Keratinocyte (primary cell): ENCODE data around the gene PLXND1. TPM values are rescaled to one million over a fixed set of nuclear protein-coding genes. Genes with fewer than 3 reads are reported as not detected.

Experiments used
- DNase-seq: peaks from one replicate; pipeline ENCODE4 v3.0.0-alpha.2; 2011; ENCODE audit warnings: low read depth, missing footprints, low spot score
- FAIRE-seq: peaks from 2 replicates; lab custom pipeline; 2011; peaks lifted over from hg19 to GRCh38; lab: Jason Lieb, UNC
- H2AFZ ChIP-seq: 2 replicates; pipeline ENCODE4 v1.6.0; 2012; ENCODE audit warnings: low read length, control low read depth, inconsistent platforms; ENCODE audit not compliant: control insufficient read depth
- H3K27ac ChIP-seq: 2 replicates; pipeline ENCODE4 v1.5.1; 2011; ENCODE audit warnings: low read length; ENCODE audit not compliant: control insufficient read depth, insufficient read depth
- H3K27me3 ChIP-seq: 3 replicates; pipeline ENCODE4 v1.6.0; 2011; ENCODE audit warnings: low read length; ENCODE audit not compliant: control insufficient read depth, insufficient read depth; ENCODE audit errors: extremely low read depth
- H3K36me3 ChIP-seq, 2 experiments: 2 replicates in 1 of 2; 3 replicates in 1 of 2; pipeline ENCODE4 v1.5.1; 2011; ENCODE audit warnings: low read length in 2 of 2, mild to moderate bottlenecking in 1 of 2; ENCODE audit not compliant: control insufficient read depth in 2 of 2, insufficient read depth in 2 of 2; ENCODE audit errors: extremely low read depth in 1 of 2
- H3K4me1 ChIP-seq: 3 replicates; pipeline ENCODE4 v1.5.1; 2011; ENCODE audit warnings: low read length; ENCODE audit not compliant: control insufficient read depth, insufficient read depth; ENCODE audit errors: extremely low read depth
- H3K4me2 ChIP-seq: 3 replicates; pipeline ENCODE4 v1.6.0; 2011; ENCODE audit warnings: low read depth, low read length; ENCODE audit not compliant: control insufficient read depth, insufficient read depth; ENCODE audit errors: extremely low read depth
- H3K4me3 ChIP-seq, 3 experiments: fragments of 200-600 bp in 1 of 3; sonication (generic) in 1 of 3; 2 replicates in 2 of 3; 3 replicates in 1 of 3; pipeline ENCODE4 v1.5.1; 2011 to 2016; ENCODE audit warnings: low read length in 3 of 3, mild to moderate bottlenecking in 3 of 3, control low read depth in 2 of 3, inconsistent platforms in 1 of 3, low read depth in 1 of 3, mixed read lengths in 1 of 3, mixed run types in 1 of 3, moderate library complexity in 1 of 3; ENCODE audit not compliant: control insufficient read depth in 2 of 3, insufficient read depth in 2 of 3; ENCODE audit errors: extremely low read depth in 1 of 3
- H3K79me2 ChIP-seq: 2 replicates; pipeline ENCODE4 v1.6.0; 2012; ENCODE audit warnings: low read length; ENCODE audit not compliant: control insufficient read depth, insufficient read depth
- H3K9ac ChIP-seq: 3 replicates; pipeline ENCODE4 v1.6.0; 2011; ENCODE audit warnings: low read length; ENCODE audit not compliant: control insufficient read depth, insufficient read depth; ENCODE audit errors: extremely low read depth
- H3K9me1 ChIP-seq: 3 replicates; pipeline ENCODE4 v1.6.0; 2011; ENCODE audit warnings: low read length; ENCODE audit not compliant: control insufficient read depth, insufficient read depth; ENCODE audit errors: extremely low read depth
- H3K9me3 ChIP-seq: 2 replicates; pipeline ENCODE4 v1.5.1; 2012; ENCODE audit warnings: low read depth, low read length; ENCODE audit not compliant: control insufficient read depth
- H4K20me1 ChIP-seq: 3 replicates; pipeline ENCODE4 v1.6.0; 2011; ENCODE audit warnings: low read length; ENCODE audit not compliant: control insufficient read depth, insufficient read depth; ENCODE audit errors: extremely low read depth
- EZH2 ChIP-seq: IDR thresholded peaks from one replicate; pipeline ENCODE4 v1.6.1; 2012; ENCODE audit warnings: inconsistent platforms, mild to moderate bottlenecking, low read length, moderate library complexity
- dilution Hi-C: fragments of 300-500 bp; cut with MboI; formaldehyde crosslinking; loops from one replicate; pipeline ENCODE4 v1.7.0; 2020; ENCODE audit warnings: low sequenced_read_pairs; ENCODE audit not compliant: extremely low pct_ligation_motif_present
- polyA plus RNA-seq, 5 experiments: library from polyadenylated mRNA; depleted of rRNA in 3 of 5; stranded (reverse) in 3 of 5; stranded (forward) in 1 of 5; unstranded in 1 of 5; fragments of >200 nt; gene quantifications; 1 replicate in 1 of 5; 2 replicates in 3 of 5; 3 replicates in 1 of 5; pipeline versions ENCODE4 v1.2.1 to v1.2.3, GENCODE V29; 2011 to 2012; ENCODE audit warnings: missing spikeins in 2 of 5, low read depth in 1 of 5, low replicate concordance in 1 of 5
- TF ChIP-seq, protein P1 (sequence below), 3 experiments: IDR thresholded peaks in 1 of 3; conservative IDR thresholded peaks in 1 of 3; optimal IDR thresholded peaks in 1 of 3; 2 replicates in 2 of 3; 3 replicates in 1 of 3; pipeline versions ENCODE3 to v1.5.1; 2011; ENCODE audit warnings: low read length in 3 of 3, mild to moderate bottlenecking in 3 of 3, moderate library complexity in 2 of 3, control low read depth in 1 of 3, inconsistent platforms in 1 of 3; ENCODE audit not compliant: insufficient read depth in 2 of 3; ENCODE audit errors: extremely low read depth in 1 of 3

PLXND1 gene
- polyA plus RNA-seq, 1 donor (not counting 4 experiments of a cell fraction or from before 2014, with no cell fraction given): 0.09 TPM

DNA sequence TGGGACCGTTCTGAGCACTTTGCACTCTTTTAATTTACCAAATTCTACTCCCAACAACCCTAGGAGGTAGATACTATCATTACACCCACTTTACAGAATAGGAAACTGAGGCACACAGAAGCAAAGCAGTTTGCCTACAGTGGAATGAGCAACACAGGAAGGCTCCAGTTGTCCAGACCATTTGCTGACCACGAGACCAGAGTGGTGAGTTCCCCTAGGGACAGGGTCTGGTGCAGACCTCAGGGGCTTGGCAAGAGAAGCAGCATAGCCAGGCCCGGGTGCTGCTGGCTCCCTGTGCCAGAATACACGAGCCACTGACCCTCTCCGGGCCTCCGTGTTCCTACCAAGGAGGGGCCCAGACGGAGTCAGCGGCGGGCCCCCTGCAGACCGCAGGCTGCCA, 26.5 kb downstream of the PLXND1 start:
- no peaks in the 10 kb centered on the region for H4K20me1 ChIP-seq
- H3K27me3 ChIP-seq: no peaks in the 10 kb centered on the region
- no peaks in the 10 kb centered on the region for H3K79me2 ChIP-seq
- H3K9me1 ChIP-seq: no peaks in the 10 kb centered on the region
- no peak overlapping the region for H3K4me3 ChIP-seq
- no peak overlapping the region for H3K9ac ChIP-seq
- FAIRE-seq (no peak), DNase-seq (no peak)
- H3K4me1 ChIP-seq: no peaks in the 10 kb centered on the region
- TF ChIP-seq EZH2: no peak
- TF ChIP-seq, protein P1, sequence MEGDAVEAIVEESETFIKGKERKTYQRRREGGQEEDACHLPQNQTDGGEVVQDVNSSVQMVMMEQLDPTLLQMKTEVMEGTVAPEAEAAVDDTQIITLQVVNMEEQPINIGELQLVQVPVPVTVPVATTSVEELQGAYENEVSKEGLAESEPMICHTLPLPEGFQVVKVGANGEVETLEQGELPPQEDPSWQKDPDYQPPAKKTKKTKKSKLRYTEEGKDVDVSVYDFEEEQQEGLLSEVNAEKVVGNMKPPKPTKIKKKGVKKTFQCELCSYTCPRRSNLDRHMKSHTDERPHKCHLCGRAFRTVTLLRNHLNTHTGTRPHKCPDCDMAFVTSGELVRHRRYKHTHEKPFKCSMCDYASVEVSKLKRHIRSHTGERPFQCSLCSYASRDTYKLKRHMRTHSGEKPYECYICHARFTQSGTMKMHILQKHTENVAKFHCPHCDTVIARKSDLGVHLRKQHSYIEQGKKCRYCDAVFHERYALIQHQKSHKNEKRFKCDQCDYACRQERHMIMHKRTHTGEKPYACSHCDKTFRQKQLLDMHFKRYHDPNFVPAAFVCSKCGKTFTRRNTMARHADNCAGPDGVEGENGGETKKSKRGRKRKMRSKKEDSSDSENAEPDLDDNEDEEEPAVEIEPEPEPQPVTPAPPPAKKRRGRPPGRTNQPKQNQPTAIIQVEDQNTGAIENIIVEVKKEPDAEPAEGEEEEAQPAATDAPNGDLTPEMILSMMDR (optimal IDR thresholded peaks at IDR 0.05 in 1 of 3, IDR thresholded peaks at IDR 0.05 in 1 of 3, conservative IDR thresholded peaks at IDR 0.05 in 1 of 3; ENCODE audit: extremely low read depth in 1 of 3, insufficient read depth in 2 of 3, low read length in 3 of 3): no peak
- no peak overlapping the region for H3K4me2 ChIP-seq
- no peak overlapping the region for H2AFZ ChIP-seq
- dilution Hi-C loops: no loop called here
- no peaks in the 10 kb centered on the region for H3K36me3 ChIP-seq
- no peak overlapping the region for H3K27ac ChIP-seq
- no peaks in the 10 kb centered on the region for H3K9me3 ChIP-seq

DNA sequence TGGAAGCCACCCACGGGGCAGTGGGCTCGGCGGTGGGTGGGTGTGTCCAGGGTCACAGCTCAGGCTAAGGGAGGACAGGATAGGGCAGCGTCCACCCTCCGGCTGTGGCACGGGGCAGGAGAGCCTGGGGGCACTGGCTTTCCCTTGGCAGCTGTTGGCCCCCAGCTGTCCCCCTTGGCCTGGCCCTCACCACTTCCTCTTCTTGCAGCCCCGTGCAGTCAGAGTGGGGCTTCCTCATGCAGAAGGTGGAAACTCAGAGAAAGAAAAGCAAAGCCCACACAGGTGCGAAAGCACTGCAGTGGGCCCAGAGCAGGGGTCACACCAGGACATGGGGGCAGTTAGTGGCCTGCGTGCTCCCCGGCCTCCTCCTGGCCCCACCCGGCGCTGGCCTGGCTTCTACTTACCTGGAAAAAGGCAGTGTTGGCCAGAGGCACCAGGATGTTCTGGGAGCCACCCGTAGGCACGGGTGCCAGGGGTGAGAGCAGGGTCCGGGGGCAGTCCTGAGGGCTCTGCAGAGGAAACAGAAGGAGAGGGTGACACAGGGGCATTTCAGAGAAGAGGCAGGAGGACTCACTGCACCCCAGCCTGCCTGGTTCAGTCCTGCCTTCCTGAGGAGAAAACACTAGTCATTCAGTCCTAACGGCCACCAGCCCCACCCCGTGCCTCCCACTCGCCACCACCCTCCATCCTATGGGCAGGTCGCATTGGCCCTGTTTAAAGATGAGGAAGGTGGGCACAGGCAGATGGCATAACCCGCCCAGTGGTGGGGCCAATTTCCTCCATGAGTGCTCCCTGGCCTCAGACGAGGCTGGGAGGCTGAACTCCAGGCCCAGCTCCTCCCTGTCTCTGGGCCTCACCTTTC, 28.3 kb downstream of the PLXND1 start:
- Histone ChIP-seq H3K79me2 (no peaks in the 10 kb centered on the region), H3K4me1 (no peaks in the 10 kb centered on the region), H3K4me3 (no peak overlapping the region), H2AFZ (no peak overlapping the region), H3K27me3 (no peaks in the 10 kb centered on the region), H3K9ac (no peak overlapping the region), H3K4me2 (no peak overlapping the region), H3K9me3 (no peaks in the 10 kb centered on the region), H3K36me3 (no peaks in the 10 kb centered on the region), H3K27ac (no peak overlapping the region), H4K20me1 (no peaks in the 10 kb centered on the region), H3K9me1 (no peaks in the 10 kb centered on the region)
- no peak for TF ChIP-seq EZH2
- TF ChIP-seq, protein P1 (optimal IDR thresholded peaks at IDR 0.05 in 1 of 3, IDR thresholded peaks at IDR 0.05 in 1 of 3, conservative IDR thresholded peaks at IDR 0.05 in 1 of 3; ENCODE audit: extremely low read depth in 1 of 3, insufficient read depth in 2 of 3, low read length in 3 of 3): no peak
- no peak for FAIRE-seq
- dilution Hi-C loops: no loop called here
- no peak for DNase-seq
